WTC11 (cell line): ENCODE data around the gene TAF5L.

Source experiments
- CBFB ChIP-seq: sonication (generic); formaldehyde crosslinking; IDR thresholded peaks from 2 replicates; pipeline ENCODE4 v1.8.1; 2022; ENCODE audit warnings: mild to moderate bottlenecking, low read depth, missing genetic modification reagents
- GTF2I ChIP-seq: fragments of 250-450 bp; sonication (Bioruptor Pico); conservative IDR thresholded peaks from 2 replicates; pipeline ENCODE4 v1.4.0; 2021; ENCODE audit warnings: mild to moderate bottlenecking
- IRF2 ChIP-seq: sonication (generic); formaldehyde crosslinking; IDR thresholded peaks from 2 replicates; pipeline ENCODE4 v1.8.0; 2022; ENCODE audit warnings: low read depth, missing genetic modification reagents, borderline replicate concordance
- SP1 ChIP-seq: sonication (generic); formaldehyde crosslinking; conservative IDR thresholded peaks from 2 replicates; pipeline ENCODE4 v1.8.1; 2022; ENCODE audit warnings: missing genetic modification reagents
- TP53 ChIP-seq: sonication (generic); formaldehyde crosslinking; IDR thresholded peaks from 2 replicates; pipeline ENCODE4 v1.8.1; 2023; ENCODE audit warnings: mild to moderate bottlenecking, missing genetic modification reagents
- ZNF232 ChIP-seq: sonication (generic); formaldehyde crosslinking; IDR thresholded peaks from 2 replicates; pipeline ENCODE4 v1.8.0; 2022; ENCODE audit warnings: mild to moderate bottlenecking, missing genetic modification reagents
- TF ChIP-seq, protein P1 (sequence below): fragments of 200-600 bp; IDR thresholded peaks from 2 replicates; pipeline ENCODE4 v1.8.0; 2022; ENCODE audit warnings: antibody characterized with exemption
- TF ChIP-seq, protein P2 (sequence below): sonication (generic); formaldehyde crosslinking; IDR thresholded peaks from 2 replicates; pipeline ENCODE4 v1.8.0; 2022; ENCODE audit warnings: mild to moderate bottlenecking, missing genetic modification reagents
- TF ChIP-seq, protein P3 (sequence below): sonication (generic); formaldehyde crosslinking; IDR thresholded peaks from 2 replicates; pipeline ENCODE4 v1.8.1; 2023; ENCODE audit warnings: mild to moderate bottlenecking, missing genetic modification reagents, moderate library complexity
- TF ChIP-seq, protein P4 (sequence below): sonication (generic); formaldehyde crosslinking; IDR thresholded peaks from 2 replicates; pipeline ENCODE4 v1.8.0; 2022; ENCODE audit warnings: mild to moderate bottlenecking, missing genetic modification reagents
- TF ChIP-seq, protein P5 (sequence below): sonication (generic); formaldehyde crosslinking; IDR thresholded peaks from 2 replicates; pipeline ENCODE4 v1.8.1; 2022; ENCODE audit warnings: low read depth, missing genetic modification reagents, borderline replicate concordance

DNA sequence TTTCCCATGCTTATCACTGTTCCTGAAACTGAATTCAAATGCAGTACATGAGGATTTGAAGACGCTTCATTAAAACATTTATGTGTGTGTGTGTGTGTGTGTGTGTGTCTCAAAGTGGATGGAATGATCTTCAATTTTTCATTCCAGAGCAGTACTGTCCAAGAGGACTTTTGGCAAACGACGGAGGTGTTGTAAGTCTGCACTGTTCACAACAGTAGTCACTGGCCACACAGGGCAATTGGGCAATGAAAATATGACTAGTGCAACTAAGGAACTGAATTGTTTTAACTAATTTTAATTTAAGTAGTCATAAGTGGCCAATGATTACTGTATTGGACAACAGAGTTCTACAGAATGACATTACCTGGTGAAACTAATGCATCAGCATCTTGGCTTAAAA lies 5.0 kb downstream of the TAF5L start:
- TF ChIP-seq, protein P1, sequence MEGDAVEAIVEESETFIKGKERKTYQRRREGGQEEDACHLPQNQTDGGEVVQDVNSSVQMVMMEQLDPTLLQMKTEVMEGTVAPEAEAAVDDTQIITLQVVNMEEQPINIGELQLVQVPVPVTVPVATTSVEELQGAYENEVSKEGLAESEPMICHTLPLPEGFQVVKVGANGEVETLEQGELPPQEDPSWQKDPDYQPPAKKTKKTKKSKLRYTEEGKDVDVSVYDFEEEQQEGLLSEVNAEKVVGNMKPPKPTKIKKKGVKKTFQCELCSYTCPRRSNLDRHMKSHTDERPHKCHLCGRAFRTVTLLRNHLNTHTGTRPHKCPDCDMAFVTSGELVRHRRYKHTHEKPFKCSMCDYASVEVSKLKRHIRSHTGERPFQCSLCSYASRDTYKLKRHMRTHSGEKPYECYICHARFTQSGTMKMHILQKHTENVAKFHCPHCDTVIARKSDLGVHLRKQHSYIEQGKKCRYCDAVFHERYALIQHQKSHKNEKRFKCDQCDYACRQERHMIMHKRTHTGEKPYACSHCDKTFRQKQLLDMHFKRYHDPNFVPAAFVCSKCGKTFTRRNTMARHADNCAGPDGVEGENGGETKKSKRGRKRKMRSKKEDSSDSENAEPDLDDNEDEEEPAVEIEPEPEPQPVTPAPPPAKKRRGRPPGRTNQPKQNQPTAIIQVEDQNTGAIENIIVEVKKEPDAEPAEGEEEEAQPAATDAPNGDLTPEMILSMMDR: no peak
- TF ChIP-seq, protein P2, sequence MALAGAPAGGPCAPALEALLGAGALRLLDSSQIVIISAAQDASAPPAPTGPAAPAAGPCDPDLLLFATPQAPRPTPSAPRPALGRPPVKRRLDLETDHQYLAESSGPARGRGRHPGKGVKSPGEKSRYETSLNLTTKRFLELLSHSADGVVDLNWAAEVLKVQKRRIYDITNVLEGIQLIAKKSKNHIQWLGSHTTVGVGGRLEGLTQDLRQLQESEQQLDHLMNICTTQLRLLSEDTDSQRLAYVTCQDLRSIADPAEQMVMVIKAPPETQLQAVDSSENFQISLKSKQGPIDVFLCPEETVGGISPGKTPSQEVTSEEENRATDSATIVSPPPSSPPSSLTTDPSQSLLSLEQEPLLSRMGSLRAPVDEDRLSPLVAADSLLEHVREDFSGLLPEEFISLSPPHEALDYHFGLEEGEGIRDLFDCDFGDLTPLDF: no peak
- TF ChIP-seq IRF2 (CRISPR knock-in tag) (no peak), CBFB (CRISPR knock-in tag) (no peak), SP1 (CRISPR knock-in tag) (no peak), GTF2I (no peak), TP53 (no peak), ZNF232 (no peak)
- TF ChIP-seq, protein P3, sequence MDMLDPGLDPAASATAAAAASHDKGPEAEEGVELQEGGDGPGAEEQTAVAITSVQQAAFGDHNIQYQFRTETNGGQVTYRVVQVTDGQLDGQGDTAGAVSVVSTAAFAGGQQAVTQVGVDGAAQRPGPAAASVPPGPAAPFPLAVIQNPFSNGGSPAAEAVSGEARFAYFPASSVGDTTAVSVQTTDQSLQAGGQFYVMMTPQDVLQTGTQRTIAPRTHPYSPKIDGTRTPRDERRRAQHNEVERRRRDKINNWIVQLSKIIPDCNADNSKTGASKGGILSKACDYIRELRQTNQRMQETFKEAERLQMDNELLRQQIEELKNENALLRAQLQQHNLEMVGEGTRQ (CRISPR knock-in tag): no peak
- TF ChIP-seq, protein P4, sequence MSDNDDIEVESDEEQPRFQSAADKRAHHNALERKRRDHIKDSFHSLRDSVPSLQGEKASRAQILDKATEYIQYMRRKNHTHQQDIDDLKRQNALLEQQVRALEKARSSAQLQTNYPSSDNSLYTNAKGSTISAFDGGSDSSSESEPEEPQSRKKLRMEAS (CRISPR knock-in tag): no peak
- TF ChIP-seq, protein P5, sequence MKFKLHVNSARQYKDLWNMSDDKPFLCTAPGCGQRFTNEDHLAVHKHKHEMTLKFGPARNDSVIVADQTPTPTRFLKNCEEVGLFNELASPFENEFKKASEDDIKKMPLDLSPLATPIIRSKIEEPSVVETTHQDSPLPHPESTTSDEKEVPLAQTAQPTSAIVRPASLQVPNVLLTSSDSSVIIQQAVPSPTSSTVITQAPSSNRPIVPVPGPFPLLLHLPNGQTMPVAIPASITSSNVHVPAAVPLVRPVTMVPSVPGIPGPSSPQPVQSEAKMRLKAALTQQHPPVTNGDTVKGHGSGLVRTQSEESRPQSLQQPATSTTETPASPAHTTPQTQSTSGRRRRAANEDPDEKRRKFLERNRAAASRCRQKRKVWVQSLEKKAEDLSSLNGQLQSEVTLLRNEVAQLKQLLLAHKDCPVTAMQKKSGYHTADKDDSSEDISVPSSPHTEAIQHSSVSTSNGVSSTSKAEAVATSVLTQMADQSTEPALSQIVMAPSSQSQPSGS (CRISPR knock-in tag): no peak
